Fibroblast of peridontal ligament (primary cell): ENCODE data around the gene HOXC6.

ENCODE experiments used
- DNase-seq: peaks from one replicate; pipeline ENCODE4 v3.0.0-alpha.2; 2010; ENCODE audit errors: extremely low read depth

Gene HOXC6

GRCh38 chr12:53990311-53991076, 37.7 kb upstream of the HOXC6 start:
- no peak for DNase-seq

GRCh38 chr12:53991077-53991460, 37.2 kb upstream of the HOXC6 start:
- DNase-seq: no peak

GRCh38 chr12:53992377-53992889, 35.8 kb upstream of the HOXC6 start:
- DNase-seq: no peak

- no peak for DNase-seq
Observed at GRCh38 chr12:53993162-53994008, 34.9 kb upstream of the HOXC6 start.

- DNase-seq: no peak
Observed at GRCh38 chr12:53994009-53994263, 34.3 kb upstream of the HOXC6 start.

GRCh38 chr12:53994264-53995001, 33.8 kb upstream of the HOXC6 start:
- no peak for DNase-seq

- DNase-seq: no peak
Observed at GRCh38 chr12:53995002-53995377, 33.2 kb upstream of the HOXC6 start.

GRCh38 chr12:53995378-53996239, 32.6 kb upstream of the HOXC6 start:
- no peak for DNase-seq

GRCh38 chr12:53996240-53997203, 31.7 kb upstream of the HOXC6 start:
- no peak for DNase-seq

- no peak for DNase-seq
Observed at GRCh38 chr12:53997204-53998109, 30.8 kb upstream of the HOXC6 start.

GRCh38 chr12:53998110-53998899, 29.9 kb upstream of the HOXC6 start:
- no peak for DNase-seq

GRCh38 chr12:53998900-53999236, 29.4 kb upstream of the HOXC6 start:
- DNase-seq: no peak

- no peak for DNase-seq
Observed at GRCh38 chr12:53999559-54000115, 28.6 kb upstream of the HOXC6 start.

GRCh38 chr12:54000116-54001114, 27.8 kb upstream of the HOXC6 start, which contains the start of gene HOXC9:
TSS of gene HOXC9 (plus strand) at chr12:54000161. CDS start at chr12:54000189, 28 bp downstream.
- no peak for DNase-seq

GRCh38 chr12:54001283-54002187, 26.7 kb upstream of the HOXC6 start:
- no peak for DNase-seq
